Epithelial cell of proximal tubule (primary cell): Measurements from ENCODE around the gene TMC8. TPM values are rescaled to one million over a fixed set of nuclear protein-coding genes. Genes with fewer than 3 reads are reported as not detected.

Experiments used
- DNase-seq: peaks from one replicate; pipeline ENCODE4 v3.0.0-alpha.2; 2011; ENCODE audit warnings: low read depth
- H3K4me3 ChIP-seq: 2 replicates; pipeline ENCODE4 v1.5.1; 2011; ENCODE audit warnings: low read depth, mild to moderate bottlenecking, low read length
- CTCF ChIP-seq: conservative IDR thresholded peaks from 2 replicates; pipeline ENCODE4 v1.5.1; 2012; ENCODE audit warnings: low read depth, mild to moderate bottlenecking, low read length
- total RNA-seq: library from RNA; depleted of rRNA; stranded (reverse); fragments of >200 nt; gene quantifications from 2 replicates; pipeline ENCODE4 v1.2.3, GENCODE V29; 2015

Gene TMC8
- total RNA-seq, 1 donor from 2014 or later: 1.2 TPM

DNA sequence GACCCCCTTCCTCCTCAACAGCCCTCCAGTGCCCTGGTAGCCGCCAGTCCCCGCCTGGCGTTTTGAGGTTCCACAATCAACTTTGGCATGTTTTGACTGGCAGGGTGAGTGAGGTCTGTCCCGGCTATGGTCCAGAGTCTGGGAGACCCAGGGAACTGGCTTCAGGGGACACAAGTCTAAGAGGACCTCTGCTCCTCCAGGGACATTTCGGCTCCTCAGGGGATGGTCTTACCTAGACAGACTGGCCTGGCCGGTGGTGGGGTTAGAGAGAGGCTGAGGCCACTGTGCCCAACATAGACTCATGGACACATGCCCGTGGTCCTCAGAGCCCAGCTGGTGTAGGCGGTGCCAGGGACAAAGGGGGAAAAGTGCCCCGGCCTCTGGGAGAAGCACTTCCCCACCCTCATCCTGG, 2.2 kb downstream of the TMC8 start:
- TF ChIP-seq CTCF: no peak
- no peak for DNase-seq
- no peak overlapping the region for H3K4me3 ChIP-seq

- TF ChIP-seq CTCF: no peak
Observed at GRCh38 chr17:78133179-78133951, 2.8 kb downstream of the TMC8 start.

GRCh38 chr17:78133971-78134898, 3.7 kb downstream of the TMC8 start:
- H3K4me3 ChIP-seq: no peak overlapping the region
- no peak for DNase-seq
- TF ChIP-seq CTCF: peak; percentile 65

More at GRCh38 chr17:78133179-78133951, 2.8 kb downstream of the TMC8 start:
- no peak for DNase-seq
- H3K4me3 ChIP-seq: no peak overlapping the region

- no peak for TF ChIP-seq CTCF
- DNase-seq: no peak
- H3K4me3 ChIP-seq: no peak overlapping the region
Observed at GRCh38 chr17:78134899-78135385, 4.4 kb downstream of the TMC8 start.

DNA sequence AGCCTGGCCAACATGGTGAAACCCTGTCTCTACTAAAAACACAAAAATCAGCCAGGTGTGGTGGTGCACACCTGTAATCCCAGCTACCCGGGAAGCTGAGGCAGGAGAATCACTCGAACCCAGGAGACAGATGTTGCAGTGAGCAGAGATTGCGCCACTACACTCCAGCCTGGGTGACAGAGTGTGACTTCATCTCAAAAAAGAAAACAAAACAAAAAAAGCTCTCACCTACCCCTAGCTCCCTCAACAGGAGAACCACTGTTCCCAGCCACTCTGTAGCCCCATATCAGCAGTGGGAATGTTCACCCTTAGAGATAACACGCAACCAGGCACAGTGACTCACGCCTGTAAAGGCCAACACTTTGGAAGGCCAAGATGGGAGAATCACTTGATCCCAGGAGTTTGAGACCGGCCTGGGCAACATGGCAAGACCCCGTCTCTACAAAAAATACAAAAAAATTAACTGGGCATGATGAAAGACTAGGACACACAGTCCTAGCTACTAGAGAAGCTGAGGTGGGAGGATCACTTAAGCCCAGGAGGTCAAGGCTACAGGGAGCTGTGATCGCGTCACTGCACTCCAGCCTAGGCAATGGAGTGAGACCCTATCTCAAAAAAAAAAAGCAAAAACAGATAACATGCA, 5.4 kb downstream of the TMC8 start:
- DNase-seq: no peak
- no peak for TF ChIP-seq CTCF
- H3K4me3 ChIP-seq: no peak overlapping the region

- no peak overlapping the region for H3K4me3 ChIP-seq
- TF ChIP-seq CTCF: peak; percentile 52
- no peak for DNase-seq
Observed at GRCh38 chr17:78137392-78138203, 7.0 kb downstream of the TMC8 start.
